Measurements from ENCODE around the gene HYAL3. TPM values are rescaled to one million over a fixed set of nuclear protein-coding genes. Genes with fewer than 3 reads are reported as not detected.
"Not testable (repeated sequence)": the region's sequence is repeated elsewhere in the genome, so short reads cannot be mapped to it uniquely, and the experiment has no call there.

Gene HYAL3
- total RNA-seq, 2 experiments from 2014 or later = 2.7 to 3.5 TPM

- peaks cover 67% of the 10 kb centered on the region for H3K4me1 ChIP-seq (ENCODE audit: insufficient read depth, low read length, poor library complexity, severe bottlenecking)
- H3K4me2 ChIP-seq (ENCODE audit: low read length) = peak overlapping the region; percentile 78
- peaks cover 44% of the 10 kb centered on the region; the same call in 1 of the 2 replicates for H3K36me3 ChIP-seq (ENCODE audit: insufficient read depth, low read length)
- peak overlapping the region; percentile 15; the same call in 1 of the 2 replicates for H2AFZ ChIP-seq (ENCODE audit: low read length)
- H3K79me2 ChIP-seq (ENCODE audit: insufficient read depth, low read depth, low read length) = peaks cover 63% of the 10 kb centered on the region
- H4K20me1 ChIP-seq (ENCODE audit: insufficient read depth, low read length) = peaks cover 15% of the 10 kb centered on the region; the same call in 1 of the 2 replicates
- intact Hi-C loops (cut with micrococcal nuclease; ENCODE audit: unreplicated experiment) = loop anchor here (1.0 to 2.0 kb wide), 3 partner anchors 9 to 53 kb away; partner anchors contain the start of genes HYAL3 and NAA80
- TF ChIP-seq, protein P1, sequence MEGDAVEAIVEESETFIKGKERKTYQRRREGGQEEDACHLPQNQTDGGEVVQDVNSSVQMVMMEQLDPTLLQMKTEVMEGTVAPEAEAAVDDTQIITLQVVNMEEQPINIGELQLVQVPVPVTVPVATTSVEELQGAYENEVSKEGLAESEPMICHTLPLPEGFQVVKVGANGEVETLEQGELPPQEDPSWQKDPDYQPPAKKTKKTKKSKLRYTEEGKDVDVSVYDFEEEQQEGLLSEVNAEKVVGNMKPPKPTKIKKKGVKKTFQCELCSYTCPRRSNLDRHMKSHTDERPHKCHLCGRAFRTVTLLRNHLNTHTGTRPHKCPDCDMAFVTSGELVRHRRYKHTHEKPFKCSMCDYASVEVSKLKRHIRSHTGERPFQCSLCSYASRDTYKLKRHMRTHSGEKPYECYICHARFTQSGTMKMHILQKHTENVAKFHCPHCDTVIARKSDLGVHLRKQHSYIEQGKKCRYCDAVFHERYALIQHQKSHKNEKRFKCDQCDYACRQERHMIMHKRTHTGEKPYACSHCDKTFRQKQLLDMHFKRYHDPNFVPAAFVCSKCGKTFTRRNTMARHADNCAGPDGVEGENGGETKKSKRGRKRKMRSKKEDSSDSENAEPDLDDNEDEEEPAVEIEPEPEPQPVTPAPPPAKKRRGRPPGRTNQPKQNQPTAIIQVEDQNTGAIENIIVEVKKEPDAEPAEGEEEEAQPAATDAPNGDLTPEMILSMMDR (conservative IDR thresholded peaks at IDR 0.05; ENCODE audit: low read length) = peak; percentile 97
- no peak for TF ChIP-seq EZH2phosphoT487 (IDR thresholded peaks at IDR 0.05; ENCODE audit: borderline replicate concordance, low read depth, low read length)
- BruUV-seq (replicated peaks) = no TSS peak
- peak overlapping the region; percentile 64 for H3K4me3 ChIP-seq (ENCODE audit: low read depth, low read length, poor library complexity, severe bottlenecking)
- peak; percentile 89 for DNase-seq (ENCODE audit: low spot score)
- ChIA-PET CTCF (ENCODE audit: unreplicated experiment) (interaction anchor here (0.8 to 1.5 kb wide), 11 partner anchors 8 to 54 kb away, joined by 3 to 20 read pairs (median 6); partner anchors contain the start of gene GNAI2), POLR2A (interaction anchor here (0.6 to 1.9 kb wide), 6 partner anchors 9 to 26 kb away, joined by 3 to 24 read pairs (median 6); partner anchors contain the start of gene GNAI2)
- H3K9me3 ChIP-seq (ENCODE audit: low read length) = no peaks in the 10 kb centered on the region
- H3K9me2 ChIP-seq (ENCODE audit: insufficient read depth, low read length) = no peaks in the 10 kb centered on the region
- peak overlapping the region; percentile 79 for H3K27ac ChIP-seq (ENCODE audit: low read depth, low read length, poor library complexity, severe bottlenecking)
These were observed 53.2 kb downstream of the HYAL3 start for GRCh38 chr3:50245831-50246516.

DNA sequence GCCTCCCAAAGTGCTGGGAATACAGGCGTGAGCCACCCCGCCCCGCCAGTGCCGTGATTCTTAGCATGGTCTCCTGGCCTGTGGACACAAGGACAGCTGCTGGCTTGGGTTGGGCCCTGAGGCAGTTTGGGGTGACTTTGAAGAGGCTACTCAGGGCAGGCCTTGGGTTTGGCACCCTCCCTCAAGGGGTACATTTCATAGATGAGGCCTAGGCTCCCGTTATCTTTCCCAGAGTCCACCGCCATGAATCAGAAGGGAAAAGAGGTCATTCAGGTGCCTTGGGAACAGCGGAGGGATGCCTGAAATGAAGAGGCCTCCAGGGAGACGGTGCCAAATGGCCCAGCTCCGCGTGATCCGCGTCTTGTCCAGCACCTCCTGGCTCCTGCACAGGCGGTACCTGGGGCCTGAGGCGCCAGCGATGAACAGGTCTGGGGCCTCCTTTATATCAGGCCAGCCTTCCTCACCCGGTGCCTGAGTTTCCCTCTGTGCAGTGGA lies 53.9 kb downstream of the HYAL3 start:
- Histone ChIP-seq H3K9me3 (ENCODE audit: low read length) (no peaks in the 10 kb centered on the region), H2AFZ (ENCODE audit: low read length) (no peak overlapping the region), H3K9me2 (ENCODE audit: insufficient read depth, low read length) (no peaks in the 10 kb centered on the region), H3K27ac (ENCODE audit: low read depth, low read length, poor library complexity, severe bottlenecking) (peak overlapping the region; percentile 79), H3K79me2 (ENCODE audit: insufficient read depth, low read depth, low read length) (peaks cover 68% of the 10 kb centered on the region), H3K36me3 (ENCODE audit: insufficient read depth, low read length) (peaks cover 43% of the 10 kb centered on the region; the same call in 1 of the 2 replicates), H4K20me1 (ENCODE audit: insufficient read depth, low read length) (peaks cover 15% of the 10 kb centered on the region; the same call in 1 of the 2 replicates), H3K4me2 (ENCODE audit: low read length) (peak overlapping the region; percentile 78), H3K4me3 (ENCODE audit: low read depth, low read length, poor library complexity, severe bottlenecking) (peak overlapping the region; percentile 64), H3K4me1 (ENCODE audit: insufficient read depth, low read length, poor library complexity, severe bottlenecking) (peaks cover 73% of the 10 kb centered on the region)
- TF ChIP-seq, protein P1 (conservative IDR thresholded peaks at IDR 0.05; ENCODE audit: low read length) = no peak
- intact Hi-C loops (cut with micrococcal nuclease; ENCODE audit: unreplicated experiment) = no loop called here
- no TSS peak for BruUV-seq (replicated peaks)
- DNase-seq (ENCODE audit: low spot score) = no peak
- CTCF ChIA-PET (ENCODE audit: unreplicated experiment) = no interaction called here
- POLR2A ChIA-PET = no interaction called here

- peak overlapping the region; percentile 31 for H3K27ac ChIP-seq (ENCODE audit: low read depth, low read length, poor library complexity, severe bottlenecking)
- H3K4me2 ChIP-seq (ENCODE audit: low read length); H3K9me3 ChIP-seq (ENCODE audit: low read length); H3K4me3 ChIP-seq (ENCODE audit: low read depth, low read length, poor library complexity, severe bottlenecking); H3K9me2 ChIP-seq (ENCODE audit: insufficient read depth, low read length); DNase-seq (ENCODE audit: low spot score); BruUV-seq (replicated peaks); POLR2A ChIA-PET; intact Hi-C loops (cut with micrococcal nuclease; ENCODE audit: unreplicated experiment); H2AFZ ChIP-seq (ENCODE audit: low read length): not testable (repeated sequence)
- H4K20me1 ChIP-seq (ENCODE audit: insufficient read depth, low read length) = peaks cover 15% of the 10 kb centered on the region; the same call in 1 of the 2 replicates
- H3K79me2 ChIP-seq (ENCODE audit: insufficient read depth, low read depth, low read length) = peaks cover 68% of the 10 kb centered on the region
- CTCF ChIA-PET (ENCODE audit: unreplicated experiment) = interaction anchor here (1.3 kb wide), 1 partner anchor 52 kb away, joined by 4 read pairs; no protein-coding TSS in a partner anchor
- peaks cover 43% of the 10 kb centered on the region; the same call in 1 of the 2 replicates for H3K36me3 ChIP-seq (ENCODE audit: insufficient read depth, low read length)
- H3K4me1 ChIP-seq (ENCODE audit: insufficient read depth, low read length, poor library complexity, severe bottlenecking) = peaks cover 76% of the 10 kb centered on the region
These were observed 54.4 kb downstream of the HYAL3 start for GRCh38 chr3:50244813-50245212.
